Brain pericyte (primary cell): ENCODE measurements around the gene KLK8.

Experiments used
- DNase-seq: peaks from one replicate; pipeline ENCODE4 v3.0.0-alpha.2; 2012; ENCODE audit warnings: low read depth, low spot score

Gene KLK8

DNA sequence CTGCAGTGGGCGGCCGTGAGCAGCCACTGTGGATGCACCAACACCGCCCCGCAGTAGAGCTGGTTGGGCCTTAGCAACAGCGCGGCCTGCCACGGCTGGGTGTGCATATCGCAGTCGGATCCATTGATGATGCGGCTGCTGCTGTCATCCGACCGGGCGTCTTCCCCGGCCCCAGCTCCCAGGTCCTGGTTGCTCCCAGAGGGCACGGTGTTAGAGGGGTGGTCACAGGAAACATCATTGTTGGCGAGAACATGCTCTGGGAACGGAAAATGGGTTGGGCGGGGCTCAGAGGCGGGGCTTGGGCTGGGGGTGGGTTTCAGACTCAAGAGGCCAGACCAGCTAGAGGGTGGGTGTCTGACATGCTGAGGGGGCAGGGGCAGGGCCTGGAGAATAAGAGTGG, 51.5 kb downstream of the KLK8 start:
- DNase-seq, result no peak

DNA sequence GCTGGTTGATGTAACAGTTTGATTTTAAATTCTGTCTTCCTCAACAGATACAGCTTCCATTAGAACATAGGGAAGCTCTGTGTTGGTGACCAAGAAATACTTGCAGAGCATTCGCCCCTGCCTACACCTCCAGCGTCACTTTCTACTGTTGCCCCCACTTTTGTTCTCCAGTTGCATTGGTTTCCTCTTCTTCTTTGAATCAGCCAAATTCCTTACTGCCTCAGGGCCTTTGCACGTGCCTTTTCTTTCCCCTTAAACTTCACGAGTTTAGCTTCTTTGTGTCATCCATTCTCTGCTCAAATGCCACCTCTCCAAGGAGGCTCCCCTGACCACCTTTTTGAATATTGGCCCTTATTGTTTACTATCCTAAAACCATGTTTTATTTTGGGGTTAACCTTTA, 54.3 kb downstream of the KLK8 start:
- no peak for DNase-seq
